ENCODE measurements around the gene SMCO4.
"Not testable (repeated sequence)": the region's sequence is repeated elsewhere in the genome, so short reads cannot be mapped to it uniquely, and the experiment has no call there.

SMCO4 gene

DNA sequence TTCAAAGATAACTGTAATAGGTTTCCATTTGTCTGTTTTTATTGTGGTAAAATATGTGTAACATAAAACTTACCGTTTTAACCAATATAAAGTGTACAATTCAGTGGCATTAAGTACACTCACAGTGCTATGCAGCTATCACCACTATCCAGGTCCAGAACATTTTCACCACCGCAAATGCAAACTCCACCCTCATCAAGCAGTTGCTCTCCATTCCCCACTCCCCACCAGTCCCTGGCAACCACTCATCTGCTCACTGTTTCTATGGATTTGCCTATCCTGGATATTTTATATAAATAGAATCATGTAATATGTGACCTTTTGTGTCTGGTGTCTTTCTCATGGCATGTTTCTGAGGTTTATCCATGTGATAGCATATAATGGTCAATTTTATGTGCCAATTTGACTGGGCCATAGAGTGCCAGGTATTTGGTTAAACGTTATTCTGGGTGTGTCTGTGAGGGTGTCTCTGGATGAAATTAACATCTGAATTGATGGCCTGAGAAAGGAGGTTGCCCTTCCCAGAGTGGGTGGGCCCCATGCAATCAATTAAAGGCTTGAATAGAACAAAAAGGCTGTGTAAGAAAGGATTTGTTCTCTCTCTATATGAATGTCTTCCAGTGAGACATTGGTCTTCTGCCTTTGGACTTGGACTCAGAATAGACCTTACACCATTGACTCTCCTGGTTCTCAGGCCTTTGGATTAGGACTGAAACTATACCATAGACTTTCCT lies 17.2 kb upstream of the SMCO4 start:
- no peak for DNase-seq (ENCODE audit: low spot score)

DNA sequence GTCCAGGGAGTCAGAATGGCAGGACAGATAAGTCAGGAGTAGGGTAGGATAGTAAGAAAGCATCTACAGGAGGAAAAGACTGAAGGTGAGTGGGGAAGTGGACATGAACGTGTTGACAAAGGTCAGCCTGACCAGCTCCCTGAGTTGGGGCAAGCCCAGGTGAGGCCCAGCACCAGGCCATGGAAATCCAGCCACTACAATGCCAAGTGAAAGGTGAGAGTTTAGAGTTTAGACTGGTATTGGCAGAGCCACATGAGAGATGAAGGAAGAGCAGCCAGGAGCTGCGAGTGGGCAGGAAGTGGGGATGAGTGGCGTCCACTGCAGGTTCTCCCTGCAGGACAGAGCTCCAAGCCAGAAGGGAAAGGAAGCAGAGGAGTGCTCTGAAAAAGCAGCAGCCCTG lies 16.5 kb upstream of the SMCO4 start:
- no peak for DNase-seq (ENCODE audit: low spot score)

DNA sequence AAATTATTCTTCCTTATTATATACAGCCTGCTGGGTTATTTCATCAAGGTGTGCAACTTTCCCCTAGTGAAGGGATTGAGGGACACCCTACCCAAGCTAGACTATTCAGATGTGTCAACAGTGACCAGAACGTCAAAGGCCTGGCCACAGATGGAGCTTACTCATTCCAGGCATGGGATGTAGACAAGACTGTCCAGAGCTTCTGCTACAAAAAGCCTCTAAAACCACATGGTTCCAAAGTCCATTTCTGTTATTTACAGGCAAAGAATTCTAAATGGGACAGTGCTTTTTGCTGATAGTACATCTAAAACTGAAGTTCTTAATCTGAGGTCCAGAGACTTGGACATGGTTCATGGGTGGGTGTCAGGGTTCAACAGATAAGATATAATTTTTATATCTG lies 9.7 kb upstream of the SMCO4 start:
- no peak for DNase-seq (ENCODE audit: low spot score)

DNA sequence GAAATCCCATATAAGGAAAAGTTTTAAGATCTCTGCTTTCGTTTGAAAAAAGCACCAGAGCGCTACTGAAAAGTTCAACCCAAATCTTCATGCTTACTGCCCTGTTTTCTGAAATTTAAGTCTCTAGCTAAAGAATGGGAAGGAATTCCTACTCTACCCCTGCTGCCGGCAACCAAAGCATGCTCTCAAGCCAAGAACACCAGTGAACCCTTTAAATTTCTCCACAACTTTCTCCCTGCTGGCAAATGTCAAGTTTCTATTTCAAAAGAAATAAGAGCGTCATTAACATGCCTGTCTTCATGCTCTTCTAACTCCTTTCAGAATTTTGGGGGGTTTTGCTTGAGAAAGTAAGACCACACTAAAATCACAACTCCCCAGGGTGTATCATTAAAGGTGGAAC lies 6.8 kb upstream of the SMCO4 start:
- DNase-seq (ENCODE audit: low spot score), result no peak

DNA sequence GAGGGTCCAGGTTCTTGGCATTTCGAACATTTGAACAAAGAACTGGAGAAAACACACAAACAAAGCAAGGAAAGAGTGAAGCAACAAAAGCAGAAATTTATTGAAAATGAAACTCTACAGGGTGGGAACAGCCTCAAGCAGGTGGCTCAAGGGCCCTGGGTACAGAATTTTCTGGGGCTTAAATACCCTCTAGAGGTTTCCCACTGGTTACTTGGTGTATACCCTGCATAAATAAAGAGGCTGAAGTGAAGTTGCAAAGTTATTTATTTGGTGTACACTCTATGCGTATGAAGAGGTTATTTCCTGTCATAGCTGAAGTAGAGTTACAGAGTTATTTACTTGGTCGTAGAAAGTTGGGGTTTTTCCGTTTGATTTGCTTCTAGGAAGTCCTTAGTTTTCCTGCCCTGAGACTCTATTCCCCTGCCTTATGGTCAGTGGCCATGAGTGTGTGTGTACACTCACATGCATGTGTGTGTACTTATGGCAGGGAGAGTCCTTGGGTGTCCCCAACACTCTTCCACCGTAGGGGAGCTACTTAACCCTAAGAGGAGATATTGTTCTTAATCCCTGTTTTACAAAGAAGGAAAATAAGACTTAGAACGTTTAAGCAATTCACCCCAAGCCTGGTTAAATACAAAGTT lies 5.6 kb upstream of the SMCO4 start:
- no peak for DNase-seq (ENCODE audit: low spot score)

DNA sequence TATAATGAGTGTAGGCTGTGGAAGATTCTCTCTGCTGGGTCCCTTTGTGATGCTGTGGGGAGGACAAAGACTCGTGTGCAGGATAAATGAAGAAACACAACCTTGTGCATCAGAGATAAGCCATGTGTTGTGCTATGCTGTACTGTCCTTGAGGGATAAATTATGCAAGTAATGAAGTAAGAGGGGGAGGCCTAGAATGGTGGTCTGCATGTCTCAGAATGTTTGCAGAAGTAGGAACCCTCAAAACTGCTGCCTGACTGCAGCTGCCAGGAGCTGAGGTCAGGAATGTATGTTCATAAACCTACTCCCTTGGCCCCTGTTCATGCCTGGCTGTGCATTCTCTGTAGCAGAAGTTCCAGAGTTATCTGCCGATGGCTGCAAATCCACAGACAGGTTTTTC lies 4.6 kb upstream of the SMCO4 start:
- no peak for DNase-seq (ENCODE audit: low spot score)

DNA sequence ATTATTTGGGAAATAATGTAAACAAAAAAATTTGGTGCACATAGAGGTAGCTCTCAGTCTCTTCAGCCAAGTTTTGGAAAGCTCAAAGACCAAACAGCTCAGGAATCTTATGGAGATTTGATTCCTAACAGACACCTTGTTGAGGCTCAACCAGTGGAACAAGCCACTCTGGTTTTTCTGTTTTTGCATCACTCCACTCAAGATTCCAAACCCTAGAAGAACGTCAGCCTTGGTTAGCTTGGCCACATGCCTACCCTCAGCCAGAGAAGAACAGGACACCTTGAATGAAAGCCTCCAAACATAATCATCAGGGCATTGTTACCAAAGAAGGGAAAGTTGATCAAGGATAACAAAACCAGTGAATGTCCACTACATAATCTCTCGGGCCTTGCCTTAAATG lies 3.8 kb upstream of the SMCO4 start:
- DNase-seq (ENCODE audit: low spot score), result no peak

DNA sequence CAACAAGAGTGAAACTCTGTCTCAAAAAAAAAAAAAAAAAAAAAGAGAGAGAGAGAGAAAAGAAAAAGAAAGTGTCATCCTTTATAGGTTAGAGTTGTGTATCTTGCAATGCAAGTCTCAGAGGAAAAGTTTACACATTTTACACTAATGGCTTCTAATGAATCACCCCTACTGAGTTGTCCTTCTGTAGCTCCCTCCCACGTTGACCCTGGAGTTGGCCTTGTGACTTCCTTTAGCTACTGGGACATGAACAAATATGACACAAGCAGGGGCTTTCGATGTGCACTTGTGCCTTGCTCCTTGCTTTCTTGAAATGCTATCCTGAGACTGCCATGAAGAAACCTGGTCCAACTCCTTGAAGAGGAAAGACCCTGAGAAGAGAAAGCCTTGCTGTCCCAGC lies 2.4 kb upstream of the SMCO4 start:
- DNase-seq (ENCODE audit: low spot score), result peak; percentile 9

DNA sequence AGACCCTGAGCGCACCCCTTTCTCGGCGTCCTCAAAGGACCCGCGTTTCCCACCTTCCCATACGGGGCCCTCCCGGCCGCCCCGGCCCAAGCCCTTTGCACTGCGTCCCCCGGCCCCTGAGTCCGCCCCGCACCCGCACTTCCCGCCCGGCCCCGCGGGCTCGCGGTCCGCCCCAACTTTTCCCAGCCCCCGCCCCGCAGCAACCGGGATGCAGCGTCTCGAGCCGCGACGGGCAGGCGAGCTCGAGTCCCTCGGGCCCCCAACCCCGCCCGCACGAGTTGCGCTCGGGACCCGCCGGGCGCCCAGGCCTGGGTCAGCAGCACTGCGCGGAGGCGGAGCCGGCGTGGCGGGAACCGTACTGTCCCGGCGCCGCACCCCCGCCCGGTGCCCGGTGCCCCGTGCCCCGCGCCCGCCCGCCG lies 371 bp downstream of the SMCO4 start:
- DNase-seq (ENCODE audit: low spot score), result no peak

DNA sequence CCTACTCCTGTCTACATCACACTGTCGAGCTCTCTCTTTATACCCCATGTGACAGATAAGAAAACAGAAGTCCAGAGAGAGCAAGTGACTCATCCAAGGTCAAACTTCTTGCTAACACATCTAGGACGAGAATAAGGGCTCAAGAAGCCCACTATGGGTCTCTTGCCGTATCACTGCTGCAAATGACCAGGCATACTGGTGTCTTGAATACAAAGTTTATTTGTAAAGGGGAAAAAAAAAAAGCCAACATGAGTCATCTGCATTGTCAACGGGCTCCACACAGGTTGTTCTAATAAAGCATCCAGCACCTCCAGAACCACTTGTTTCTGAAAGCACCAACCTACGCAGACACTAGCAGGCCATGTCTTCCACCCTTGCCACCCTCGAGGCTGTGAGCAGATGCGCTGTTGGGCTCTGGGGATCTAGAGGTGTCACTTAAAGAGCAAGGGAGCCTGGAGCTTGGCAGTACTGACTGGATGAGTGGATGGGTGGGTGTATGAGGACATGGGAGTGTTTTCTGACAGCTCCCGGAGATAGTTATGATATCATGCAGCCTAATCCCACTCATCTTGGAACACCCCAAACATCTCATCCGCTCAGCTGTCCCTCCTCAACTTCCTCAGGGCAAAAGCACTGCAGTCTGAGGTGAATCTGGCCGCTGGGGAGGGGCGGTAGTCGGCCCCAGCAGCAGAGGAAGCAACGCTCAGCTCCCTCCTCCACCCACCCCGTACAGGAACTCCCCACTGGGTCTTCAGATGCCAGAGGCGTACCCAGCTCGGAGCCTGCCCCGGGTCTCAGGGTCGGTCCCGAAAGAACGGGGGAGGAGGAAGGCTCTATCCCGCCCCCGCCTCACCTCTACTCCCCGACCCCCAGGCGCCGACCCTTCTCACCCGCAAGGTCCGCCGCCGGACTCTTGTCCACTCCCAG lies 1.0 kb downstream of the SMCO4 start:
- DNase-seq (ENCODE audit: low spot score), result peak; percentile 81

DNA sequence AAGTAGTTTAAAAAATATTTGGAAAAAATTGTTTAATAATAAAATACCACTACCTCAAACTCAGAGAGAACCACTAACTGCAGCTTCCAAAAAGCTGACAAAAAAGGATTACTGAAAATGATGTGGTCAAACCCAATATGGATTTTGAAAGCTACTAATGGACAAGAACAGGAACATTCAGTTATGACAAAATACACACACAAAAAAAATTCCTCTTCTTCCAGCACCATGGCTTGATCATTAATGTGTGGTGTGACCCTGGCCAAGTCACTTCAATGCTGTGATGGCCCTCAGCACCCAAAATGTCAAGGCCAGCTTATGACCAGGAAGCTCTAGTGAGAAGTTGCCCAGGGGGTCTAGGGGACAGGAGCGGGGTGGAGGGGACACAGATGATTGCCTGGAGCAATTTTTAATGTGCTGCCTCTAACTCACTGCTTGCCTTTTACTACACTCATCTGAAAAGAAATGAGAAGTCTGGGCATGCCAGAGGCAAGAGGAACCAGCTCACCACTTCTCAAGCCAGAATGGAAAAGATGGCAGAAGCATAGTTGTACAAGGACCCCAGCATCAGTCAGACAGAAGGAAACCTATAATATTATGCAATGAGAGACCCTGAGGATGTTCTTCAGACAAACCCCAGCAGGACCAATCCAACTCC lies 2.2 kb downstream of the SMCO4 start:
- no peak for DNase-seq (ENCODE audit: low spot score)

DNA sequence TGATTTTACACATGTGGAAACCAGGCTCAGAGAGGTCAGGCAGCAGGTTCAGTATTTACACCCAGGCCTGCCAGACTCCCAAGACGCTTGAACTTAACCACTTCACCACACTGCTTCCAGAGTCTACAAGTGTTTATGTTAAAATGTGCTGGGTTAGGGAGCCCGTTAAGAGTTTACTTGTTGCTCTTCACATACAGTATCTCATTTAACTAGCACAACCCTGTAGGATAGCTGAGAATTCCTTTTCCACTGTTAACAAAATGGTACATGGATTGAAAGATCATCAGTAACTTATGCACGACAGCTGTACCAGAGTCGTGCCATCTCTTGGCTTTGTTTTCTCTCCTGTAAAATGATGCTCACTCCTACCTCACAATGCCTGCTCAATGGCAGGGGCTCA lies 2.9 kb downstream of the SMCO4 start:
- DNase-seq (ENCODE audit: low spot score), result no peak

DNA sequence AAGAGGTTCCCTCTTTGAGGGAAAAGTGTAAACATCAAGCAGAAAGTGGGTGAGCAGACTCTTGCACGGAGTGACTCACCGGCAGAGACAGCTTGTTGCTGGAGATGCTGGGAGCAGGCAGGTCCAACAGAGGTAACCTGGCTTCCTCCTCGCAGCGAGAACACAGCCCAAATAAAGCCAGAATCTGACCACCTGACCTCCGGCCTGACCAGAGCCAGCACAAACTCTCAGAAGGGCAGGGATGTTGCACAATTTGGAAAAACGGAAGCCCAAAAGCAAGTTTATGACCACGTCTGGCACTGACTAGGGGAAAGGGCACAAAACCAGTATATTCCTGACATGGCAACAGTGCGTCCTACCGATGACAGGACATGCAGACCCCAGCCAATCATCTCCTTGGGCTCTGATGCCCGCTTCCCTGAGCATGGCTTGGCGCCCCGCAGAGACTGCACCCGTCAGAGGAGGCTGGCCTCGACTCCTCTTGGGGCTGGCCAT lies 5.4 kb downstream of the SMCO4 start:
- no peak for DNase-seq (ENCODE audit: low spot score)

DNA sequence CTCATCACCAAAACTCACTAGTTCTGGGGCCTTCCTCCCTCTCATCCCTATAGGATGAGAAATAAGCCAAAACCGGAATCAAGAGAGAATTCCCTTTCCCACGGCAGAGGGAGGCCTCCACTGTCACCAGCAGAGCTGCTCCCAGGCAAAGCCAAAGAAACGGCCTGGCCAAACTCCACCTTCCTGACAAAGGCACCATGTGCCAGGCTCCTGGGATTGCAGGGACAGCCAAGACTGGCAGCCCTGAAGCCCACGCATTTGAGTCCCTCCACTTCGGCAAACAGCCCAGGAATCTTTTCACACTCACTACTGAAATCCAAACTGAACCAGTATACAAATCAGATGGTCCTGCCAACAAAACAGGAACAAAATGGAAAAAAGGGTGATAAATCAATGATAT lies 6.1 kb downstream of the SMCO4 start:
- DNase-seq (ENCODE audit: low spot score), result no peak

DNA sequence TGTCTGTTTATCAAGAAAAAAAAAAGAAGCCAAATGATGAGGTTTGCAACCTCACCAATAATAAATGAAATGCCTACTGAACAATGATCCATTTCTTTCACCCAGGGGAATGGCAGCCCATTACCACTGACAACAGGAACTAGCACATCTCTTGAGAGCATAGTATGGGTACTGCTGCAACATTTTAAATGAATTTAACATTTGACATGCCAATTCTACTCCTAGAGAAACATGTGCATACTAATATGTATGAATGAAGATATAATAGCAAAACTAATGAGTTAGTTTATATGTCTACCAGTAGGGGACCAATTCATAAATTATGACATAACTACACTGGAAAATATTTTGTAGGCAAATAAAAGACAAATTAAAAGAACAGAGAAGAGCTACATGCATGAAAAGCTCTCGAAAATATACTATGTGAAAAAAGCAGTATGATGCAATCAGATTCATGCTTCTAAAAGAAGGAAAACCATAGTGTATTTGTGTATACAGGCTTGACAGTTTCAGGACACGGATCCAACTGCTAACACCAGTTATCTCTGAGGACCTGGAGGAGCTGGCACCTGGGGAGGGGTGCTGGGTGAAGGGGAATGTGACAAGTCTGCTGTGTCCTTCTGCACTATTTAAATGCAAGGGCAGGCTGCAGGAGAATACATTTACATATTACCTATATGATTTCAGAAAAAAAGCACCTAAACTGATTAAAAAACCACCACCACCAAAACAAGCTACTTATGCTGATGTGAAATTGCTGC lies 6.9 kb downstream of the SMCO4 start:
- DNase-seq (ENCODE audit: low spot score), result no peak

DNA sequence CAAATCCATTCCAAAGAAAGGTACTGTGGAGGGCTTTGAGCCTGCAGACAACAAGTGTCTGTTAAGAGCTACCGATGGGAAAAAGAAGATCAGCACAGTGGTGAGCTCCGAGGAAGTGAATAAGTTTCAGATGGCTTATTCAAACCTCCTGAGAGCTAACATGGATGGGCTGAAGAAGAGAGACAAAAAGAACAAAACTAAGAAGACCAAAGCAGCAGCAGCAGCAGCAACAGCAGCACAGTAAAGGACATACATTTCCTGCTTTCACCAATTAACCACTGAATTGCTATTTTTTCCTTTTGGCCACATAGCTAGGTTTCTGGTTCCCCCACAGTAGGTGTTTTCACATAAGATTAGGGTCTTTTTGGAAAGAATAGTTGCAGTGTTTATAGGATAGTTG lies 7.6 kb downstream of the SMCO4 start:
- DNase-seq (ENCODE audit: low spot score), result not testable (repeated sequence)

DNA sequence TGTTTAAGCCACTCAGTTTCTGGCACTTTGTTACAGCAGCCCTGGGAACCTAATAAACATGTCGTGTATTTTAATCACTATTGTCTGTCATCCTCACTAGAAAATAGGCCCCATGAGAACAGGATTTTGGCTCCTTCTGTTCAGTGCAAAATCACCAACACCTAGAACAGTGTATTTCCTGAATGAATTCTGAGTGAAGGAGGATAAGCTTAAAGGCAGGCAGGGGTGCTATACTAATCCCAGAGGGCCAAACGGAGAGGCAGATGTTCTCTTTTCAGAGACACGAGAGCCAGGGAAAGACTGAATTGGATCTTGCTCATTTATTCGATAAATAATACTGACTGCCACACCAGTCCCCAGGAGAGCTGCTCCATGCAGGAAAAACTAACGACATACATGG lies 10.4 kb downstream of the SMCO4 start:
- DNase-seq (ENCODE audit: low spot score), result no peak

DNA sequence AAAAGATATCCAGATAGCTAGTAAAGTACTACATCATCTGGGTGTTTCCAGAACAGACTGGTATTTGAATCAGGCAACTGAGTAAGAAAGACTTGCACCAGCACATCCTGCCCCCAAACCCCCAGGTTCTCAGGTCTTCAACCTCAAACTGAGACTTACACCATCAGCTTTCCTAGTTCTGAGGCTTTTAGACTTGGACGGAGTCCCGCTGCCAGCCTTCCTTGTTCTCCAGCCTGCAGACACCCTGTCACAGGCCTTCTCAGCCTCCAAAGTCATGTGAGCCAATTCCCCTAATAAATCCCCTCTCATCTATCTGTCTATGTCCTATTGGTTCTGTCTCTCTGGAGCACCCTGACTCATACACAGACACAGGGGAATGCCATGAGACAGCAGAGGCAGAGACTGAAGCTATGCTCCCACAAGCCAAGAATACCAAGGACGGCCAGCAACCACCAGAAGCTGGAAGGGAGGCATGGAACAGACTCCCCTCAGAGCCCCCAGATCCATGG lies 10.9 kb downstream of the SMCO4 start:
- DNase-seq (ENCODE audit: low spot score), result no peak

DNA sequence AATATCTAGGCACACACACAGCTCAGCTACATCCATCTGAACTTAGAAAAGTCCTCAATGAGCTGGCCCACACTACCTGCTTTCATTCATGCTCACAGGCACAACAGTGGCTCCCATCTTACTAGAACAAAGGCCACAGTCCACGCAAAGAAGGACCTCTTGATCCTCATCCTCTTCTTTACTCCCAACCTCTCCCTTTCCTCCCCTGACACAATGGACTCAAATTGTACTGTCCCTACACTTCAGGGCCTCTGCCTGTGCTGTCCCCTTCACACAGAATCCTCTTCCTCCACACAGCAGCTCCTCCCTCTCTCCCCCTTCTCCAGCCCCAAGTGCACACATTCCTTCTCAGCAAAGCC lies 12.7 kb downstream of the SMCO4 start:
- DNase-seq (ENCODE audit: low spot score), result no peak

DNA sequence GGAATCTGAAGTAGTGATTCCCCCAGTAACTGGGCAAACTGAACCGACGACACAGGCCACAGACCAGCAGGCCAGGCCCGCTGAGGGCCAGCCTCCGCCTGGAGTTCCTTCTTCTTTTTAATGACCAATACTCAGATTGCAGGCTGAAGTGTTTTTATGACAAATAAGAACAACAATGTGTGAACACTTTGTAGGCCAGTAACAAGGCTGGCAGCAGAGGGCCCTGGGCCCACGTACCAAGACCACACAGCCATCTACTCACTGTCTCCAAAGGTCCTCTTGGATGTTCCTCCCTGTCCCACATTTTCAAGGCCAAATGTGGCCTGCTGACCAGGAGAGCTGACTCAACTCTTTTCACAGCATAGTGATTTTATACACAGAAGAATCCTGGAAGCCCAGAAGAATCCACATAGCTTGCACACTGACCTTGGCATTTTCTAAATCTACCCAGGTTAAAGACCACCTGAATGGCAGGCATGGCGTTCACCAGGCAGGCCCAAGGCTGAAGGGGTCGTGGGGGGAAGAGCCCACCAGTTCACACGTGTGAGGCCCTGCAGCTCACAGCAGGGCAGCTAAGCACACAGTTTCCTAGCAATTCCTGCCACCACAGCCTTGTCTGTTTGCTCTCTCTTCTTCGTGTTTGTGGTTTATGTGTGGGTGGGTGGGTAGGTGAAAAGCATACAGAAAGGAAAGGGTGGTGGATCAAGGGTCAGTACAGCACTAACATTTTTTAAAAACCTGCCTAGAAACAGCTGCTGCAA lies 13.3 kb downstream of the SMCO4 start:
- no peak for DNase-seq (ENCODE audit: low spot score)
